HepG2 (cell line): ENCODE results near the gene PPP1R12A. TPM values are rescaled to one million over a fixed set of nuclear protein-coding genes. Genes with fewer than 3 reads are reported as not detected.

Experiments used
- GATAD2A ChIP-seq: IDR thresholded peaks from 2 replicates; pipeline ENCODE4 v1.6.1; 2016
- ISX ChIP-seq: sonication (generic); formaldehyde crosslinking; conservative IDR thresholded peaks from 2 replicates; pipeline ENCODE4 v1.5.0; 2020; ENCODE audit warnings: missing genetic modification reagents
- MAFK ChIP-seq, 2 experiments: IDR thresholded peaks in 1 of 2; conservative IDR thresholded peaks in 1 of 2; 2 replicates each; pipeline ENCODE4 v1.6.1; 2011; ENCODE audit warnings: improper control_type of control experiment in 2 of 2, low read length in 2 of 2
- MED1 ChIP-seq: sonication (generic); formaldehyde crosslinking; IDR thresholded peaks from 2 replicates; pipeline ENCODE4 v1.4.0; 2020; ENCODE audit warnings: missing genetic modification reagents
- PRPF4 ChIP-seq: fragments of 200-400 bp; formaldehyde crosslinking; IDR thresholded peaks from 2 replicates; pipeline ENCODE4 v1.6.1; 2016; ENCODE audit warnings: low read length, low read depth; ENCODE audit not compliant: poor library complexity, severe bottlenecking
- SALL1 ChIP-seq: sonication (generic); formaldehyde crosslinking; IDR thresholded peaks from 2 replicates; pipeline ENCODE4 v1.8.0; 2022; ENCODE audit warnings: mild to moderate bottlenecking, missing genetic modification reagents
- SAP130 ChIP-seq: IDR thresholded peaks from 2 replicates; pipeline ENCODE4 v1.6.1; 2016; ENCODE audit warnings: low read depth
- ZBTB20 ChIP-seq: sonication (generic); formaldehyde crosslinking; IDR thresholded peaks from 2 replicates; pipeline ENCODE4 v1.8.1; 2023; ENCODE audit warnings: missing genetic modification reagents, low read depth, mild to moderate bottlenecking, borderline replicate concordance
- ZFP62 ChIP-seq: sonication (generic); formaldehyde crosslinking; IDR thresholded peaks from 2 replicates; pipeline ENCODE4 v1.4.0; 2020; ENCODE audit warnings: missing genetic modification reagents
- ZFY ChIP-seq: sonication (generic); formaldehyde crosslinking; IDR thresholded peaks from 2 replicates; pipeline ENCODE4 v1.4.0; 2020; ENCODE audit warnings: missing genetic modification reagents
- polyA plus RNA-seq, 8 experiments: library from polyadenylated mRNA; depleted of rRNA in 3 of 8; stranded (reverse) in 7 of 8; unstranded in 1 of 8; fragments of >200 nt; fragmentation: Illumina TruSeq in 4 of 8; extraction: Trizol in 4 of 8; gene quantifications; 2 replicates each; pipeline versions ENCODE4 v1.2.1 to v1.2.3, GENCODE V29; 2011 to 2016; ENCODE audit warnings: low read depth in 4 of 8, missing spikeins in 1 of 8, mixed read lengths in 1 of 8; ENCODE audit not compliant: insufficient read depth in 1 of 8
- total RNA-seq, 5 experiments: library from RNA; depleted of rRNA; stranded (reverse); fragments of >200 nt; fragmentation: Illumina TruSeq; extraction: Trizol; gene quantifications; 2 replicates each; pipeline ENCODE4 v1.2.3, GENCODE V29; 2016; ENCODE audit warnings: low read depth in 1 of 5
- TF ChIP-seq, protein P1 (sequence below): sonication (generic); formaldehyde crosslinking; IDR thresholded peaks from 2 replicates; pipeline ENCODE4 v1.4.0; 2020; ENCODE audit warnings: missing genetic modification reagents
- TF ChIP-seq, protein P2 (sequence below): sonication (generic); formaldehyde crosslinking; IDR thresholded peaks from 2 replicates; pipeline ENCODE4 v1.4.0; 2020; ENCODE audit warnings: mild to moderate bottlenecking, missing genetic modification reagents, borderline replicate concordance
- TF ChIP-seq, protein P3 (sequence below): sonication (generic); formaldehyde crosslinking; IDR thresholded peaks from 2 replicates; pipeline ENCODE4 v1.4.0; 2020; ENCODE audit warnings: mild to moderate bottlenecking, low read depth, missing genetic modification reagents
- TF ChIP-seq, protein P4 (sequence below): sonication (generic); formaldehyde crosslinking; conservative IDR thresholded peaks from 2 replicates; pipeline ENCODE4 v1.4.0; 2020; ENCODE audit warnings: mild to moderate bottlenecking, missing genetic modification reagents, moderate library complexity

The PPP1R12A gene
- total and polyA plus RNA-seq, 2 of the 13 experiments (the other 11 are each of a cell fraction or from before 2014, with no cell fraction given), result 23.8 to 50.0 TPM

DNA sequence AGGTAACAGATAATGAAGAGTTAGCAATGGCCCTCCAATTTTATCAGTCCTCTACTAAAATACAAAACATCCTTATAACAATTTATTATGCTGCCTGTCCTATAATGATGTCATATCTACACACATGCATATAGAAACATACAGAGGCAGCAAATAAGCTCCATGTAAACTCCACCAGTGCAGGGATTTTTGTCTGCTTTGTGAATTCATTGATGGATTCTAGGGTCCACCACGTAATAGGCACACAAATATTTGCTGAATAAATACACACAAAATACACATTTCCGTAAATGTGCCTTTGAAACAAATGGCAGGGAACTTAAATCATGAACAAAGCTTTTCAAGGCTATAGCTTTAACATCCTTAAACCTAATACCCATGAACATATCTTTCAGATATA lies 34.7 kb downstream of the PPP1R12A start (continued):
- TF ChIP-seq, protein P1, sequence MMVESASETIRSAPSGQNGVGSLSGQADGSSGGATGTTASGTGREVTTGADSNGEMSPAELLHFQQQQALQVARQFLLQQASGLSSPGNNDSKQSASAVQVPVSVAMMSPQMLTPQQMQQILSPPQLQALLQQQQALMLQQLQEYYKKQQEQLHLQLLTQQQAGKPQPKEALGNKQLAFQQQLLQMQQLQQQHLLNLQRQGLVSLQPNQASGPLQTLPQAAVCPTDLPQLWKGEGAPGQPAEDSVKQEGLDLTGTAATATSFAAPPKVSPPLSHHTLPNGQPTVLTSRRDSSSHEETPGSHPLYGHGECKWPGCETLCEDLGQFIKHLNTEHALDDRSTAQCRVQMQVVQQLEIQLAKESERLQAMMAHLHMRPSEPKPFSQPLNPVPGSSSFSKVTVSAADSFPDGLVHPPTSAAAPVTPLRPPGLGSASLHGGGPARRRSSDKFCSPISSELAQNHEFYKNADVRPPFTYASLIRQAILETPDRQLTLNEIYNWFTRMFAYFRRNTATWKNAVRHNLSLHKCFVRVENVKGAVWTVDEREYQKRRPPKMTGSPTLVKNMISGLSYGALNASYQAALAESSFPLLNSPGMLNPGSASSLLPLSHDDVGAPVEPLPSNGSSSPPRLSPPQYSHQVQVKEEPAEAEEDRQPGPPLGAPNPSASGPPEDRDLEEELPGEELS (CRISPR knock-in tag), result peak; percentile 53
- TF ChIP-seq ZFY (CRISPR knock-in tag) (no peak), MED1 (CRISPR knock-in tag) (0 out of 2 replicates have a peak, but pooled peaks have one; percentile 21), ISX (CRISPR knock-in tag) (no peak), MAFK (conservative IDR thresholded peaks at IDR 0.05 in 1 of 2, IDR thresholded peaks at IDR 0.05 in 1 of 2; ENCODE audit: low read length in 2 of 2) (no peak), ZFP62 (CRISPR knock-in tag) (no peak), GATAD2A (CRISPR knock-in tag) (peak; percentile 51), PRPF4 (no peak), ZBTB20 (CRISPR knock-in tag) (0 out of 2 replicates have a peak, but pooled peaks have one; percentile 32), SALL1 (CRISPR knock-in tag) (peak; percentile 28; the same call in 1 of the 2 replicates), SAP130 (CRISPR knock-in tag) (peak; percentile 15; the same call in 1 of the 2 replicates)
- TF ChIP-seq, protein P2, sequence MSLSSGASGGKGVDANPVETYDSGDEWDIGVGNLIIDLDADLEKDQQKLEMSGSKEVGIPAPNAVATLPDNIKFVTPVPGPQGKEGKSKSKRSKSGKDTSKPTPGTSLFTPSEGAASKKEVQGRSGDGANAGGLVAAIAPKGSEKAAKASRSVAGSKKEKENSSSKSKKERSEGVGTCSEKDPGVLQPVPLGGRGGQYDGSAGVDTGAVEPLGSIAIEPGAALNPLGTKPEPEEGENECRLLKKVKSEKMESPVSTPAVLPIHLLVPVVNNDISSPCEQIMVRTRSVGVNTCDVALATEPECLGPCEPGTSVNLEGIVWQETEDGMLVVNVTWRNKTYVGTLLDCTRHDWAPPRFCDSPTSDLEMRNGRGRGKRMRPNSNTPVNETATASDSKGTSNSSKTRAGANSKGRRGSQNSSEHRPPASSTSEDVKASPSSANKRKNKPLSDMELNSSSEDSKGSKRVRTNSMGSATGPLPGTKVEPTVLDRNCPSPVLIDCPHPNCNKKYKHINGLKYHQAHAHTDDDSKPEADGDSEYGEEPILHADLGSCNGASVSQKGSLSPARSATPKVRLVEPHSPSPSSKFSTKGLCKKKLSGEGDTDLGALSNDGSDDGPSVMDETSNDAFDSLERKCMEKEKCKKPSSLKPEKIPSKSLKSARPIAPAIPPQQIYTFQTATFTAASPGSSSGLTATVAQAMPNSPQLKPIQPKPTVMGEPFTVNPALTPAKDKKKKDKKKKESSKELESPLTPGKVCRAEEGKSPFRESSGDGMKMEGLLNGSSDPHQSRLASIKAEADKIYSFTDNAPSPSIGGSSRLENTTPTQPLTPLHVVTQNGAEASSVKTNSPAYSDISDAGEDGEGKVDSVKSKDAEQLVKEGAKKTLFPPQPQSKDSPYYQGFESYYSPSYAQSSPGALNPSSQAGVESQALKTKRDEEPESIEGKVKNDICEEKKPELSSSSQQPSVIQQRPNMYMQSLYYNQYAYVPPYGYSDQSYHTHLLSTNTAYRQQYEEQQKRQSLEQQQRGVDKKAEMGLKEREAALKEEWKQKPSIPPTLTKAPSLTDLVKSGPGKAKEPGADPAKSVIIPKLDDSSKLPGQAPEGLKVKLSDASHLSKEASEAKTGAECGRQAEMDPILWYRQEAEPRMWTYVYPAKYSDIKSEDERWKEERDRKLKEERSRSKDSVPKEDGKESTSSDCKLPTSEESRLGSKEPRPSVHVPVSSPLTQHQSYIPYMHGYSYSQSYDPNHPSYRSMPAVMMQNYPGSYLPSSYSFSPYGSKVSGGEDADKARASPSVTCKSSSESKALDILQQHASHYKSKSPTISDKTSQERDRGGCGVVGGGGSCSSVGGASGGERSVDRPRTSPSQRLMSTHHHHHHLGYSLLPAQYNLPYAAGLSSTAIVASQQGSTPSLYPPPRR, result peak; percentile 19; the same call in 1 of the 2 replicates
- TF ChIP-seq, protein P3, sequence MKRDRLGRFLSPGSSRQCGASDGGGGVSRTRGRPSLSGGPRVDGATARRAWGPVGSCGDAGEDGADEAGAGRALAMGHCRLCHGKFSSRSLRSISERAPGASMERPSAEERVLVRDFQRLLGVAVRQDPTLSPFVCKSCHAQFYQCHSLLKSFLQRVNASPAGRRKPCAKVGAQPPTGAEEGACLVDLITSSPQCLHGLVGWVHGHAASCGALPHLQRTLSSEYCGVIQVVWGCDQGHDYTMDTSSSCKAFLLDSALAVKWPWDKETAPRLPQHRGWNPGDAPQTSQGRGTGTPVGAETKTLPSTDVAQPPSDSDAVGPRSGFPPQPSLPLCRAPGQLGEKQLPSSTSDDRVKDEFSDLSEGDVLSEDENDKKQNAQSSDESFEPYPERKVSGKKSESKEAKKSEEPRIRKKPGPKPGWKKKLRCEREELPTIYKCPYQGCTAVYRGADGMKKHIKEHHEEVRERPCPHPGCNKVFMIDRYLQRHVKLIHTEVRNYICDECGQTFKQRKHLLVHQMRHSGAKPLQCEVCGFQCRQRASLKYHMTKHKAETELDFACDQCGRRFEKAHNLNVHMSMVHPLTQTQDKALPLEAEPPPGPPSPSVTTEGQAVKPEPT (CRISPR knock-in tag), result no peak
- TF ChIP-seq, protein P4, sequence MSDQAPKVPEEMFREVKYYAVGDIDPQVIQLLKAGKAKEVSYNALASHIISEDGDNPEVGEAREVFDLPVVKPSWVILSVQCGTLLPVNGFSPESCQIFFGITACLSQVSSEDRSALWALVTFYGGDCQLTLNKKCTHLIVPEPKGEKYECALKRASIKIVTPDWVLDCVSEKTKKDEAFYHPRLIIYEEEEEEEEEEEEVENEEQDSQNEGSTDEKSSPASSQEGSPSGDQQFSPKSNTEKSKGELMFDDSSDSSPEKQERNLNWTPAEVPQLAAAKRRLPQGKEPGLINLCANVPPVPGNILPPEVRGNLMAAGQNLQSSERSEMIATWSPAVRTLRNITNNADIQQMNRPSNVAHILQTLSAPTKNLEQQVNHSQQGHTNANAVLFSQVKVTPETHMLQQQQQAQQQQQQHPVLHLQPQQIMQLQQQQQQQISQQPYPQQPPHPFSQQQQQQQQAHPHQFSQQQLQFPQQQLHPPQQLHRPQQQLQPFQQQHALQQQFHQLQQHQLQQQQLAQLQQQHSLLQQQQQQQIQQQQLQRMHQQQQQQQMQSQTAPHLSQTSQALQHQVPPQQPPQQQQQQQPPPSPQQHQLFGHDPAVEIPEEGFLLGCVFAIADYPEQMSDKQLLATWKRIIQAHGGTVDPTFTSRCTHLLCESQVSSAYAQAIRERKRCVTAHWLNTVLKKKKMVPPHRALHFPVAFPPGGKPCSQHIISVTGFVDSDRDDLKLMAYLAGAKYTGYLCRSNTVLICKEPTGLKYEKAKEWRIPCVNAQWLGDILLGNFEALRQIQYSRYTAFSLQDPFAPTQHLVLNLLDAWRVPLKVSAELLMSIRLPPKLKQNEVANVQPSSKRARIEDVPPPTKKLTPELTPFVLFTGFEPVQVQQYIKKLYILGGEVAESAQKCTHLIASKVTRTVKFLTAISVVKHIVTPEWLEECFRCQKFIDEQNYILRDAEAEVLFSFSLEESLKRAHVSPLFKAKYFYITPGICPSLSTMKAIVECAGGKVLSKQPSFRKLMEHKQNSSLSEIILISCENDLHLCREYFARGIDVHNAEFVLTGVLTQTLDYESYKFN (CRISPR knock-in tag), result peak; percentile 73
